ENCODE data around the gene DIPK1B.

DIPK1B gene

GRCh38 chr9:136686794-136687711, 25.3 kb upstream of the DIPK1B start, which contains the start of gene AGPAT2:
Gene AGPAT2, minus strand, starts transcription at chr9:136687457. Its CDS starts 100 bp downstream, at chr9:136687357.
- no peak for DNase-seq (ENCODE audit: low spot score)

GRCh38 chr9:136687721-136688223, 24.6 kb upstream of the DIPK1B start:
- DNase-seq (ENCODE audit: low spot score), result no peak

GRCh38 chr9:136688274-136689107, 23.9 kb upstream of the DIPK1B start:
- no peak for DNase-seq (ENCODE audit: low spot score)

- no peak for DNase-seq (ENCODE audit: low spot score)
Measured at GRCh38 chr9:136689108-136689460, 23.3 kb upstream of the DIPK1B start.

DNA sequence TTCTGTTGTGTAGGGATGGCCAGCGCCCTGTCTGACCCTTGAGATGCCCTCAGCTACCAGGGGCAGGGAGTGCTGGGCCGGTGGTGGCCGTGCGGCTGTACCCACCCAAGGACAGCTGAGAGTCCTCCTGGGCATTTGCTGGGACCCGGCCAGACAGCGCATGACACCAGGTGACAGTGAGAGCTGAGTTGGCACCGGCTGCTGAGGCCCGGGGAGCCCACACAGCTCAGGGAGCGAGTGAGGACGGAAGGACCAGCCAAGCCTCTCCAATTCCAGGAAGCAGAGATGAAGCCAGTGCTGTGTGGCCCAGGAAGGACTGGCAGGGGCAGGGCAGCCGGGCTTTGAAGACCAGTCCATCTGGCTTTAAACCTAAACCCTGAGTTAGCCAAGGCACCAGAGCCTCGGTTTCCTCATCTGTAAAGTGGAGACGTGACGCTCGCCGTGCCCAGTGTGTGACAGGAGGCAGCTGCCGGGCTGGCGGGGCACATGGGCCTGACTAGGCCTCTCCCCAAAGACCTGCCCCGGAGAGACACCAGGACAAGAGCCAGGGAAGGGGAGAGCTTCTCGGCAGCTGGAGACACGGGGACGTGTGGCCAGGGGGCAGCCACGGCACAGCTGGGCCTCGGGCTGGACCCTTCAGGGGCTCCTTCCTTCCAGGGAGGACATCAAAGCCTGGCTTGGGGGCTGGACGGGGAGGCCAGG, 22.1 kb upstream of the DIPK1B start:
- no peak for DNase-seq (ENCODE audit: low spot score)

GRCh38 chr9:136690806-136691261, 21.5 kb upstream of the DIPK1B start:
- DNase-seq (ENCODE audit: low spot score), result no peak

- no peak for DNase-seq (ENCODE audit: low spot score)
Measured at GRCh38 chr9:136691316-136692184, 20.8 kb upstream of the DIPK1B start.

DNA sequence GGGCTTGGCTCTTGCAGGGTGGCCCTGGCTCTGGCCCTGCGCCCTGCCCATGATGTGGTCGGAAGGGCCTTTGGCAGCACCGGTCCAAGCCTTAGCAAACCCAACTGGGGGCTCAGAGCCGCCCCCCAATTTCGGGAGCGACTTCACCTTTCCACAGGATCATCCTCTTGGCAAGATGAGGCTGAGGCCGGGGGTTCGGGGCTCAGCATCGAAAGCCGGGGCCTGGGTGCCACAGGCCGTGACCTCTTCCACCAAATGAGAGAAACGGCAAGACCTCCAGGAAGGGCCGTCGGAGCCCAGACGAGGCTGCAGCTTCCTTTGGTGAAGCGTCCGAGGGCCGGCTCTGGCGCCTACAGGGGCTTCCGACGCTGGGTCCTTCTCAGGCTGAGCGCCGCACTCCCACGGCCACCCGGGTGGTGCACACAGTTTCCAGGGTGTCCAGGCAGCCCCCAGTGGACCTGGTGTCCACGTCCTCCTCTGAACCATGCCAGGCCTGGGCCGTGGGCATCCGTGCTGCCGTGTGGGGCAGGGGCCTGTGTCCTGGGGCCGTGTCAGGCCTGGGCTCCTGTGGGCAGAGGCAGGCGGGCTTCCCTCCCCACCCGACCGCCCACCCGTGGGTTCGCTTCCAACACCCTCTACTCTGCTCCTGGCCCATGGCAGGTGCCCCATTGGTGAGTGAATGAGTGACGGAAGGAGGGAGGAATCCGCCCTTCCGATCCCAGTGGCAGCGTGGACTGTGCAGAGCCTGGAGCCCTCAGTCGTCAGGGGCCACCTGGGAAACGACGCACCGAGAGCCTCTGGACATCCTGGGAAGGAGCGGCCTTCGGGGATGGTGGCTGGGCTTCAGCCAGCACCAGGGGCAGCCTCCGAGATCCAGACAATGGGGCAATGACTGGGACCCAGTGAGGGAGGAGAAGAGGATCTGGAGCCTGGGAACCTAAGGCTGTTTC, 19.9 kb upstream of the DIPK1B start:
- DNase-seq (ENCODE audit: low spot score), result no peak

GRCh38 chr9:136693135-136693489, 19.3 kb upstream of the DIPK1B start:
- no peak for DNase-seq (ENCODE audit: low spot score)

- DNase-seq (ENCODE audit: low spot score), result no peak
Measured at GRCh38 chr9:136693490-136694162, 18.7 kb upstream of the DIPK1B start.

- DNase-seq (ENCODE audit: low spot score), result no peak
Measured at GRCh38 chr9:136694163-136694871, 18.1 kb upstream of the DIPK1B start.

DNA sequence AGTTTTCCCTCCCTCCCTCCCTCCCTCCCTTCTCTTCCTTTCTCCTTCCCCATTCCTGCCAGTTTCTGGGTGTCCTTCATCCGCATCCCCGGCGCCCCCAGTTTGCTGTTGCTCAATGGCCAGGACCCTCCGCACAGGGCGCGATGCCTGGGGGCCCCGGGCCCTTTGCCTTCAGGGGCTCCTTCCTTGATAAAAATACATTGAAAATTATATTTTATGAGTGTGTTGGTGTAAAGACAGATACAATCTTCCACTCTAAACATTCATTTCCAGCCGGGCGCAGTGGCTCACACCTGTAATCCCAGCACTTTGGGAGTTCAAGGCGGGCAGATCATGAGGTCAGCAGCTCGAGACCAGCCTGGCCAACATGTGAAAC, 17.5 kb upstream of the DIPK1B start:
- no peak for DNase-seq (ENCODE audit: low spot score)

- no peak for DNase-seq (ENCODE audit: low spot score)
Measured at GRCh38 chr9:136695435-136695895, 16.9 kb upstream of the DIPK1B start.

- DNase-seq (ENCODE audit: low spot score), result no peak
Measured at GRCh38 chr9:136695955-136696354, 16.4 kb upstream of the DIPK1B start.

GRCh38 chr9:136696502-136696901, 15.9 kb upstream of the DIPK1B start:
- no peak for DNase-seq (ENCODE audit: low spot score)

GRCh38 chr9:136697146-136697820, 15.1 kb upstream of the DIPK1B start:
- no peak for DNase-seq (ENCODE audit: low spot score)

- DNase-seq (ENCODE audit: low spot score), result no peak
Measured at GRCh38 chr9:136697821-136698526, 14.4 kb upstream of the DIPK1B start.
